IMR-90 (cell line): ENCODE results near the gene YBX1.

Source experiments
- CEBPB ChIP-seq: IDR thresholded peaks from 2 replicates; pipeline ENCODE4 v1.6.1; 2012; ENCODE audit warnings: low read depth, low read length, improper control_type of control experiment
- CHD1 ChIP-seq: IDR thresholded peaks from 2 replicates; pipeline ENCODE4 v1.6.1; 2012; ENCODE audit warnings: low read depth, low read length, improper control_type of control experiment
- CTCF ChIP-seq: conservative IDR thresholded peaks from 2 replicates; pipeline ENCODE4 v1.5.1; 2012; ENCODE audit warnings: mild to moderate bottlenecking, low read depth, low read length, improper control_type of control experiment
- ELK1 ChIP-seq: fragments of 150-350 bp; IDR thresholded peaks from 2 replicates; pipeline ENCODE4 v1.6.1; 2016; ENCODE audit warnings: low read depth, mild to moderate bottlenecking, low read length, moderate library complexity, borderline replicate concordance
- MAFK ChIP-seq: IDR thresholded peaks from 2 replicates; pipeline ENCODE4 v1.6.1; 2012; ENCODE audit warnings: low read depth, low read length, improper control_type of control experiment
- MXI1 ChIP-seq: IDR thresholded peaks from 2 replicates; pipeline ENCODE4 v1.6.1; 2012; ENCODE audit warnings: low read depth, mild to moderate bottlenecking, low read length, moderate library complexity, borderline replicate concordance
- POLR2A ChIP-seq: IDR thresholded peaks from 2 replicates; pipeline ENCODE4 v1.6.1; 2012; ENCODE audit warnings: mild to moderate bottlenecking, low read depth, low read length
- RAD21 ChIP-seq: IDR thresholded peaks from 2 replicates; pipeline ENCODE4 v1.6.1; 2012; ENCODE audit warnings: low read length, improper control_type of control experiment
- RCOR1 ChIP-seq: IDR thresholded peaks from 2 replicates; pipeline ENCODE4 v1.6.1; 2012; ENCODE audit warnings: mild to moderate bottlenecking, low read length, improper control_type of control experiment; ENCODE audit not compliant: insufficient replicate concordance
- RFX5 ChIP-seq: IDR thresholded peaks from 2 replicates; pipeline ENCODE4 v1.8.0; 2012; ENCODE audit warnings: low read depth, mild to moderate bottlenecking, low read length, moderate library complexity
- SMC3 ChIP-seq: fragments of 150-350 bp; IDR thresholded peaks from 2 replicates; pipeline ENCODE4 v1.6.1; 2016; ENCODE audit warnings: low read depth, mild to moderate bottlenecking, antibody characterized with exemption, low read length, moderate library complexity
- USF2 ChIP-seq: fragments of 150-350 bp; IDR thresholded peaks from 2 replicates; pipeline ENCODE4 v1.6.1; 2017; ENCODE audit warnings: mild to moderate bottlenecking, antibody characterized with exemption, low read length, low read depth

- TF ChIP-seq CTCF (no peak), RCOR1 (no peak), RFX5 (no peak), RAD21 (no peak), POLR2A (no peak), CEBPB (no peak), SMC3 (no peak), USF2 (no peak), CHD1 (no peak), MAFK (no peak), ELK1 (no peak), MXI1 (no peak)
Measured at GRCh38 chr1:42737257-42737656, 55.0 kb downstream of the YBX1 start.
